ENCODE data around the gene EIF4EBP2.
A peak's percentile ranks its signal among the peaks of the same experiment; 100 is the strongest.

GRCh38 chr10:70430493-70431445 lies 26.8 kb downstream of the EIF4EBP2 start:
- no peak for TF ChIP-seq EZH2 (IDR thresholded peaks at IDR 0.05; ENCODE audit: low read length)
- TF ChIP-seq, protein P1, sequence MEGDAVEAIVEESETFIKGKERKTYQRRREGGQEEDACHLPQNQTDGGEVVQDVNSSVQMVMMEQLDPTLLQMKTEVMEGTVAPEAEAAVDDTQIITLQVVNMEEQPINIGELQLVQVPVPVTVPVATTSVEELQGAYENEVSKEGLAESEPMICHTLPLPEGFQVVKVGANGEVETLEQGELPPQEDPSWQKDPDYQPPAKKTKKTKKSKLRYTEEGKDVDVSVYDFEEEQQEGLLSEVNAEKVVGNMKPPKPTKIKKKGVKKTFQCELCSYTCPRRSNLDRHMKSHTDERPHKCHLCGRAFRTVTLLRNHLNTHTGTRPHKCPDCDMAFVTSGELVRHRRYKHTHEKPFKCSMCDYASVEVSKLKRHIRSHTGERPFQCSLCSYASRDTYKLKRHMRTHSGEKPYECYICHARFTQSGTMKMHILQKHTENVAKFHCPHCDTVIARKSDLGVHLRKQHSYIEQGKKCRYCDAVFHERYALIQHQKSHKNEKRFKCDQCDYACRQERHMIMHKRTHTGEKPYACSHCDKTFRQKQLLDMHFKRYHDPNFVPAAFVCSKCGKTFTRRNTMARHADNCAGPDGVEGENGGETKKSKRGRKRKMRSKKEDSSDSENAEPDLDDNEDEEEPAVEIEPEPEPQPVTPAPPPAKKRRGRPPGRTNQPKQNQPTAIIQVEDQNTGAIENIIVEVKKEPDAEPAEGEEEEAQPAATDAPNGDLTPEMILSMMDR (optimal IDR thresholded peaks at IDR 0.05 in 1 of 3, IDR thresholded peaks at IDR 0.05 in 1 of 3, conservative IDR thresholded peaks at IDR 0.05 in 1 of 3; ENCODE audit: extremely low read depth in 1 of 3, insufficient read depth in 2 of 3, low read length in 3 of 3), result peak in 1 of 3 experiments; percentile 18
